ENCODE data around the gene FERMT2.

DNA sequence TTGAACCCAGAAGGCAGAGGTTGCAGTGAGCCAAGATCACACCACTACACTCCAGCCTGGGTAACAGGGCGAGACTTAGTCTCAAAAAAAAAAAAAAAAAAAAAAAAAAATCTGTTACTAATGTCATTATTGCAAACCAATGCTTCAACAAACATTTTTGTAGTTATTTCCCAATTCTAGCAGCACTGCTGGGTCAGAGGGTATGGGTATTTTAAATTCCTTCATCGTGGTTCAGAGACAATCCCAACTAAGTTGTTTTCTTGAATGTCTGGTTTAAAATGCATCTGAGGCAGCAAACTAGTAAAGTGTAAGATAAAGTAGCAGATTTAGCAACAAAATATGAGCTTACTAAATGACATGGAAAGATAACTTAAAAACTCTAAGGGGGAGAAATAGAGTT lies 65.6 kb downstream of the FERMT2 start:
- TF ChIP-seq, protein P1, sequence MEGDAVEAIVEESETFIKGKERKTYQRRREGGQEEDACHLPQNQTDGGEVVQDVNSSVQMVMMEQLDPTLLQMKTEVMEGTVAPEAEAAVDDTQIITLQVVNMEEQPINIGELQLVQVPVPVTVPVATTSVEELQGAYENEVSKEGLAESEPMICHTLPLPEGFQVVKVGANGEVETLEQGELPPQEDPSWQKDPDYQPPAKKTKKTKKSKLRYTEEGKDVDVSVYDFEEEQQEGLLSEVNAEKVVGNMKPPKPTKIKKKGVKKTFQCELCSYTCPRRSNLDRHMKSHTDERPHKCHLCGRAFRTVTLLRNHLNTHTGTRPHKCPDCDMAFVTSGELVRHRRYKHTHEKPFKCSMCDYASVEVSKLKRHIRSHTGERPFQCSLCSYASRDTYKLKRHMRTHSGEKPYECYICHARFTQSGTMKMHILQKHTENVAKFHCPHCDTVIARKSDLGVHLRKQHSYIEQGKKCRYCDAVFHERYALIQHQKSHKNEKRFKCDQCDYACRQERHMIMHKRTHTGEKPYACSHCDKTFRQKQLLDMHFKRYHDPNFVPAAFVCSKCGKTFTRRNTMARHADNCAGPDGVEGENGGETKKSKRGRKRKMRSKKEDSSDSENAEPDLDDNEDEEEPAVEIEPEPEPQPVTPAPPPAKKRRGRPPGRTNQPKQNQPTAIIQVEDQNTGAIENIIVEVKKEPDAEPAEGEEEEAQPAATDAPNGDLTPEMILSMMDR (IDR thresholded peaks at IDR 0.05) = no peak
- no peak for TF ChIP-seq POLR2A (IDR thresholded peaks at IDR 0.05)
- TF ChIP-seq EP300 (IDR thresholded peaks at IDR 0.05) = no peak
